Stimulated activated CD4-positive, alpha-beta T cell treated with anti-CD3 and anti-CD28 coated beads, TNF-alpha, amount 100 ng/mL, for 48 hours (primary cell): ENCODE data around the gene SLC23A1.

Experiments used
- DNase-seq, 3 donors: peaks; one replicate each; pipeline ENCODE4 v3.0.0-alpha.2; 2020; ENCODE audit warnings: low read depth in 3 of 3

SLC23A1 gene

GRCh38 chr5:139407517-139407916, 24.4 kb upstream of the SLC23A1 start:
- DNase-seq = no peak

DNA sequence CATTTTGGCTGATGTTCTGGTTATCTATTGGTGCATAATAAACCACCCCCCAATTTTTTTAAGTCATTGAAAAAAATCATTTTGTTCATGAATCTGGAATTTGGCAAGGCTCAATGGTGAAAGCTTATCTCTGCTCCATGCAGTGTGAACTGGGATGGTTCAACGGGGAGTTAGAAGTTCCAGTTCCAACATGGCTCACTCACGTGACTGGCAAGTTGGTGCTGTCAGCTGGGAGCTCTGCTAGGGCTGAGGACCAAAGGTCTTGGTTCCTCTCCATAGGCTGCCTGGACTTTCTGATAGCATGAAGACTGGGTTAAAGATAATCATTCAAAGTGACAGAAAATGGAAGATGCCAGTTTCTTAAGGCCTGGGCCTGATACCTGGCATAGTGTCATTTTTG, 23.9 kb upstream of the SLC23A1 start:
- DNase-seq = no peak

- no peak for DNase-seq
Measured at GRCh38 chr5:139404484-139404840, 21.4 kb upstream of the SLC23A1 start.

- DNase-seq = peak; percentile 96 to 99 (median 97)
Measured at GRCh38 chr5:139403787-139404483, 20.8 kb upstream of the SLC23A1 start, which contains the start of gene SPATA24. TSS of gene SPATA24 (minus strand) at chr5:139404089. CDS start at chr5:139404060, 29 bp downstream.

DNA sequence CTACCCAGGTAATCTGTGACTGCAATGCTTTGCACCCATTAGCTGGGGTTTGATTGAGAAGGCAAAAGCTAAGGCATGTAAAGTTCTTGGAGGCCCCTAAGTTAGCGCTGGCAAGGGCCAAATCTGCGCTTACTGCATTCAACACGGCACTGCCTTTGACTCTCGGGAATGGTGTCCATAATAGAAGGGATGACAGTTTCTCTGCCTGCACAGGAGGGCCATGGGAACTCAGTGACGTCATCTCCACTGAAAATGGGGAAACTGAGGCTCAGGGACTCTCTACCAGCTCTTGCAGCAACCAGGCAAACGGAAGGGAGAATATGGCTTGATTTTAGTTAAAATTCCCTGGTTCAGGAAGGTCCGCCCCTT, 20.3 kb upstream of the SLC23A1 start:
- DNase-seq = no peak

DNA sequence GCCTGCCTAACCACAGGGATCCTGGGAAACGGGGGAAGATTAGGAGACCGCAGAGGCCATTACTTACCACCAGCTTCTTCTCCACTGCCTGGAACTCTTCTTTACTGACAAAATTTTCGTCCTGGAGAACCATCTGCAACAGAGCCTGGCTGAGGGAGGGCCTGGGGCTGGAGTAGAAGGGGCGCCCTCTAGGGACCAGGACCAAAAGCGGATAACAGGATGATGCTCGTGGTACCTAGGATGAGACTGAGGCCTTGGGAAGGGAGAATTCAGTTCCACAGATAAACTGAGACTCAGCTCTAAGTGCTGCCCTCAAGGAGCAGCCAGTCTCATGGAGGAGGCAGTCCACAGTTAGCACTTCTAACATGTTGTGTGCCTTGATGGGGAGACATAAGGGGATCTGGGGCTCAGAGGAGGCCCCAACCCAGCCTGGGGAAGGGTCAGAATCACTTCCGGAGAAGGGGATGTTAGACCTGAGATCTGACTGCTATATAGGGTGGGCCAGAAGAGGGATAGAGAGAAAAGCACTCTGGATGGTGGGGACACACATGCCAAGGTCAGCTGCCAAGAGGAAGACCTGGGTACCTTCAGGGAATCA, 19.6 kb upstream of the SLC23A1 start:
- no peak for DNase-seq

GRCh38 chr5:139401546-139401945, 18.4 kb upstream of the SLC23A1 start:
- DNase-seq = no peak

- no peak for DNase-seq
Measured at GRCh38 chr5:139399501-139400121, 16.5 kb upstream of the SLC23A1 start.

DNA sequence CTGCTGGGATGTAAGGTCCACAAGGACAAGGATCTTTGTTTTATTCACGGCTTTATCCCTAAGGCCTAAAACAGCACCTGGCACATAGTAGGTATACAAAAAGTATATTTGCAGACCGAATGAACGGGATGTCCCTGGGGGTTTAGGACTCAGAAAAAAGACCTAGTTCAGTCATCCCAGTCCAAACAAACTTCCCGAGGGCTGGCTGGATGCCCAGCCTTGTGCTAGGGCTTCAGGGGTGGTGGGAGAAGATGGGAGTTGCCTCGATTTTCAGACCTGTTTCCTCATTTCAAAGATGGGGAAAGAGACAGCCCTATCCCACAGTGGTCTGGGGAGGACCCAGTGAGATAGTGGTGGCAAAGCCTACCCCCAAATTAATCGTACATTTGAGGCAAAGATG, 14.8 kb upstream of the SLC23A1 start:
- DNase-seq = no peak

DNA sequence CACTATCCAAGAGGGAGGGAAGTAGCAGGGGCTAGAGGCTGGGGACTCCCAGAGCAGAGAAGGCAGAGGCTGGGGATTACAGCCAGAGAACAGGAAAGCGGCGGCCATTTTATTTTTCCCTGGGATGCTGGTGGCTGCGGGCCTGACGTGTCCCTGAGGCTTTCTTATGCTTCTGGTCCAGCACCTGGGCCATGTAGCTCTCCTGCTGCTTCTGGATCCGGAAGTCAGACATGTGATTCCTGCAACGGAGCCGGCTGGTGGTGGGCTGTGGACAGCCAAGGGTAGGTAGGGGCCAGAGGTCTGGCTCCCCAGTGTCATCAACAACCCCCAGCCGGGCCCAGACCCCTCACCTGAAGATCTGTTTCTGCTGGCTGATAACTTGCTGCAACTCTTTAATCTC, 13.6 kb upstream of the SLC23A1 start:
- no peak for DNase-seq

- no peak for DNase-seq
Measured at GRCh38 chr5:139395844-139396640, 12.9 kb upstream of the SLC23A1 start.

DNA sequence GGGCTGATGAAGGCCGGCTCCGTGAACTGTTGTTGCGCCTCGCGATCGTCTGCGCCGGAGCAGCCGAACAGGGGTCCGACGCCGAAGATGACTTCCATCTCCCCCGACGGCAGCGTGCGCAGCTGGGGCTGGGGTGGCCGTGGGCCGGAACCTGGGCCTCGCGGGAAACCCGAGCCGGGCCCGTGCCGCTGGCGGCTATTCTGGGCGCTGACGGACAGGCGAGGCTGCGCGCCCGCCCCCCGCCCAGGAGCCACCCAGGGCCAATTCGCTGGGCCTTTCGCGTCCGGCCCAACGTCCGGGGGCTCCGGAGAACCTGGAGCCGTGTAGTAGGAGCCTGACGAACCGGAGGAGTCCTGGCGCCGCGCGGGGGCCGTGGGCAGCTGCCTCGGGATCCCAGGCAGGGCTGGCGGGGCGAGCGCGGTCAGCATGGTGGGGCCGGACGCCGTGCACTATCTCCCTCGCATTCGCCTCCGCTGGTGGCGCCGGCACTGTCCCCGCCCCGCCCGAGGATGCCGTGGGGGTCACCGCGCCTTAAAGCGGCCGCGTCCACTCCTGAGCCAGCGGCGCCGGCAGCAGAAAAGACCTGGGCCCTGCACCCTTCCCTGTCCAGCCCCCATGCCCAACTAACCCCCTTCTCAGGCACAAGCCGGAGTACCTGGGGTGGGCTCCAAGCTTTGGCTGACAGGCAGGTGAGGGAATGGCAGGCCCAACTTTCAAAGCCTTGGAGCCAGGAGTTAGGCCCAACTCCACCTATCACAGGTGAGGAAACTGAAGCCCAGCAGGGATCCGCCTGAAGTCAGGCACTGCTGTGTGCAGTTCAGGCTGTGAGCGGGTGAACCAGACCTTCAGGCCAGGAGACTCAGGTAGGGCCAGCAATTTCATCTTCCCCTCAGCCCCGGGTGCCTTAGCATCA, 11.8 kb upstream of the SLC23A1 start, which contains the start of gene PROB1:
Gene PROB1 (minus strand): TSS at position 451 of the 913 bp plus-strand sequence. CDS start 23 bp downstream, at position 428.
- DNase-seq = no peak

- DNase-seq = peak in 1 of 3 donors; percentile 65
Measured at GRCh38 chr5:139394123-139394653, 11.1 kb upstream of the SLC23A1 start.

GRCh38 chr5:139393497-139394122, 10.5 kb upstream of the SLC23A1 start:
- no peak for DNase-seq

GRCh38 chr5:139392678-139393496, 9.8 kb upstream of the SLC23A1 start:
- DNase-seq = peak; percentile 75 to 86 (median 76)

DNA sequence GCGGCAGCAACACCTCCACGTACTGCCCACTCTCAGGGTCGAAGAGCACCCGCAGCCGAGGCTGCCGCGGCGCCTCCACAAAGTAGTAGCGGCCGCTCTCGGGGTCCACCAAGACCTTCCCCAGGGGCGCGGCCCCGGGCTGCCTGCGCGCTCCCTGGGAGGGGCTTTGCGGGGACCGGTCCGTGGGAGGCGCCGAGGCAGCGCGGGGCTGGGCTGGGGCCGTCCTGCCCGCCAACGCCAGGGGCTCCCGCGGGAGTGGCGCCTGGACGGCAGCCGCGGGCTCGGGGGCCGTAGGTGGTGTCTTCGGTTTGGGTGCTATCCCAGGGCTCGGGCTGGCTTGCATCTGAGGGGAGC, 9.2 kb upstream of the SLC23A1 start:
- DNase-seq = no peak

GRCh38 chr5:139391570-139392323, 8.7 kb upstream of the SLC23A1 start:
- DNase-seq = no peak

GRCh38 chr5:139390639-139391569, 7.8 kb upstream of the SLC23A1 start:
- no peak for DNase-seq
